HG03064 (cell line): ENCODE measurements around the gene FBXO24.
A peak's percentile ranks its signal among the peaks of the same experiment; 100 is the strongest.
"Not testable (repeated sequence)": the region's sequence is repeated elsewhere in the genome, so short reads cannot be mapped to it uniquely, and the experiment has no call there.

Source experiments
- ATAC-seq: cut with Tn5 transposase; IDR thresholded peaks from one replicate; pipeline ENCODE4 v1.9.1; 2021; ENCODE audit warnings: low read depth; ENCODE audit not compliant: unreplicated experiment

FBXO24 gene

GRCh38 chr7:100586266-100587025, at the start of gene FBXO24:
Gene FBXO24 (plus strand): TSS chr7:100586328. CDS start chr7:100586626, 298 bp downstream.
- ATAC-seq, result peak; percentile 77

- ATAC-seq, result not testable (repeated sequence)
Observed at GRCh38 chr7:100536695-100537094, 49.4 kb upstream of the FBXO24 start.

- ATAC-seq, result peak; percentile 4
Observed at GRCh38 chr7:100538348-100538653, 47.8 kb upstream of the FBXO24 start.

GRCh38 chr7:100538654-100539435, 47.3 kb upstream of the FBXO24 start, which contains the start of gene AGFG2:
Gene AGFG2 (plus strand): TSS chr7:100539203. CDS start chr7:100539347, 144 bp downstream.
- peak; percentile 91 for ATAC-seq

GRCh38 chr7:100539436-100540006, 46.6 kb upstream of the FBXO24 start:
- ATAC-seq, result peak; percentile 10

GRCh38 chr7:100540073-100540723, 45.9 kb upstream of the FBXO24 start:
- ATAC-seq, result no peak

- not testable (repeated sequence) for ATAC-seq
Observed at GRCh38 chr7:100541309-100541708, 44.8 kb upstream of the FBXO24 start.

- no peak for ATAC-seq
Observed at GRCh38 chr7:100543586-100543985, 42.5 kb upstream of the FBXO24 start.

- ATAC-seq, result no peak
Observed at GRCh38 chr7:100544386-100544785, 41.7 kb upstream of the FBXO24 start.

GRCh38 chr7:100544967-100545359, 41.2 kb upstream of the FBXO24 start:
- no peak for ATAC-seq

- ATAC-seq, result peak; percentile 45
Observed at GRCh38 chr7:100545360-100546128, 40.6 kb upstream of the FBXO24 start.

- no peak for ATAC-seq
Observed at GRCh38 chr7:100546129-100546925, 39.8 kb upstream of the FBXO24 start.

GRCh38 chr7:100546926-100547800, 39.0 kb upstream of the FBXO24 start:
- no peak for ATAC-seq

GRCh38 chr7:100547872-100548271, 38.3 kb upstream of the FBXO24 start:
- ATAC-seq, result no peak

- not testable (repeated sequence) for ATAC-seq
Observed at GRCh38 chr7:100548446-100548845, 37.7 kb upstream of the FBXO24 start.

- ATAC-seq, result no peak
Observed at GRCh38 chr7:100552532-100552931, 33.6 kb upstream of the FBXO24 start.

GRCh38 chr7:100553032-100553431, 33.1 kb upstream of the FBXO24 start:
- no peak for ATAC-seq

- ATAC-seq, result no peak
Observed at GRCh38 chr7:100555701-100556100, 30.4 kb upstream of the FBXO24 start.
